Nephron progenitor cell (in vitro differentiated cells): ENCODE data around the gene PLK5.

ENCODE experiments used
- DNase-seq: peaks from one replicate; pipeline ENCODE4 v3.0.0; 2021
- H3K27ac Mint-ChIP-seq: 2 replicates; pipeline ENCODE4 v1.8.0; 2021; ENCODE audit warnings: mild to moderate bottlenecking, moderate library complexity, mixed read lengths
- H3K27me3 Mint-ChIP-seq: 2 replicates; pipeline ENCODE4 v1.8.0; 2021; ENCODE audit warnings: mild to moderate bottlenecking, low read depth, mixed read lengths; ENCODE audit not compliant: poor library complexity
- H3K36me3 Mint-ChIP-seq: 2 replicates; pipeline ENCODE4 v1.8.0; 2021; ENCODE audit warnings: low read depth, mixed read lengths
- H3K4me1 Mint-ChIP-seq: 2 replicates; pipeline ENCODE4 v1.8.0; 2021; ENCODE audit warnings: mixed read lengths
- H3K4me3 Mint-ChIP-seq: 2 replicates; pipeline ENCODE4 v1.8.0; 2021; ENCODE audit warnings: mild to moderate bottlenecking, moderate library complexity, mixed read lengths
- H3K9me3 Mint-ChIP-seq: 2 replicates; pipeline ENCODE4 v1.8.0; 2021; ENCODE audit warnings: mild to moderate bottlenecking, moderate library complexity, mixed read lengths
- CTCF ChIP-seq: fragments of 200-600 bp; sonication (generic); IDR thresholded peaks from 2 replicates; pipeline ENCODE4 v1.5.0; 2021; ENCODE audit warnings: antibody characterized with exemption

Gene PLK5

GRCh38 chr19:1556390-1557070 is 32.7 kb downstream of the PLK5 start:
- no peak for DNase-seq
- no peak for TF ChIP-seq CTCF
- Mint-ChIP-seq H3K27me3 (no peaks in the 10 kb centered on the region), H3K4me1 (peaks cover 9% of the 10 kb centered on the region), H3K36me3 (peaks cover 39% of the 10 kb centered on the region), H3K27ac (no peak overlapping the region), H3K9me3 (peaks cover 6% of the 10 kb centered on the region), H3K4me3 (no peak overlapping the region)

- H3K27ac Mint-ChIP-seq = peak overlapping the region; percentile 86
- H3K4me3 Mint-ChIP-seq = no peak overlapping the region
- no peaks in the 10 kb centered on the region for H3K9me3 Mint-ChIP-seq
Observed at GRCh38 chr19:1558552-1558951, 34.7 kb downstream of the PLK5 start.

GRCh38 chr19:1560286-1560882 is 36.5 kb downstream of the PLK5 start:
- Mint-ChIP-seq H3K36me3 (peaks cover 61% of the 10 kb centered on the region), H3K4me1 (peaks cover 17% of the 10 kb centered on the region), H3K27ac (no peak overlapping the region), H3K9me3 (no peaks in the 10 kb centered on the region), H3K4me3 (no peak overlapping the region), H3K27me3 (no peaks in the 10 kb centered on the region)
- DNase-seq = no peak
- no peak for TF ChIP-seq CTCF

More at GRCh38 chr19:1558552-1558951, 34.7 kb downstream of the PLK5 start:
- DNase-seq = no peak
- no peaks in the 10 kb centered on the region for H3K27me3 Mint-ChIP-seq
- peaks cover 13% of the 10 kb centered on the region for H3K4me1 Mint-ChIP-seq
- H3K36me3 Mint-ChIP-seq = peaks cover 52% of the 10 kb centered on the region
- TF ChIP-seq CTCF = no peak

GRCh38 chr19:1561236-1561842 is 37.5 kb downstream of the PLK5 start:
- Mint-ChIP-seq H3K4me3 (no peak overlapping the region), H3K9me3 (no peaks in the 10 kb centered on the region), H3K4me1 (peaks cover 20% of the 10 kb centered on the region), H3K36me3 (peaks cover 64% of the 10 kb centered on the region), H3K27ac (no peak overlapping the region), H3K27me3 (no peaks in the 10 kb centered on the region)
- TF ChIP-seq CTCF = no peak
- DNase-seq = no peak

- no peak for DNase-seq
- Mint-ChIP-seq H3K27ac (peak overlapping the region; percentile 59), H3K4me1 (peaks cover 20% of the 10 kb centered on the region), H3K36me3 (peaks cover 52% of the 10 kb centered on the region), H3K4me3 (no peak overlapping the region), H3K9me3 (no peaks in the 10 kb centered on the region), H3K27me3 (no peaks in the 10 kb centered on the region)
- no peak for TF ChIP-seq CTCF
Observed at GRCh38 chr19:1563251-1563650, 39.4 kb downstream of the PLK5 start.
